ENCODE measurements around the gene SIGLECL1.
A peak's percentile ranks its signal among the peaks of the same experiment; 100 is the strongest.

The SIGLECL1 gene

DNA sequence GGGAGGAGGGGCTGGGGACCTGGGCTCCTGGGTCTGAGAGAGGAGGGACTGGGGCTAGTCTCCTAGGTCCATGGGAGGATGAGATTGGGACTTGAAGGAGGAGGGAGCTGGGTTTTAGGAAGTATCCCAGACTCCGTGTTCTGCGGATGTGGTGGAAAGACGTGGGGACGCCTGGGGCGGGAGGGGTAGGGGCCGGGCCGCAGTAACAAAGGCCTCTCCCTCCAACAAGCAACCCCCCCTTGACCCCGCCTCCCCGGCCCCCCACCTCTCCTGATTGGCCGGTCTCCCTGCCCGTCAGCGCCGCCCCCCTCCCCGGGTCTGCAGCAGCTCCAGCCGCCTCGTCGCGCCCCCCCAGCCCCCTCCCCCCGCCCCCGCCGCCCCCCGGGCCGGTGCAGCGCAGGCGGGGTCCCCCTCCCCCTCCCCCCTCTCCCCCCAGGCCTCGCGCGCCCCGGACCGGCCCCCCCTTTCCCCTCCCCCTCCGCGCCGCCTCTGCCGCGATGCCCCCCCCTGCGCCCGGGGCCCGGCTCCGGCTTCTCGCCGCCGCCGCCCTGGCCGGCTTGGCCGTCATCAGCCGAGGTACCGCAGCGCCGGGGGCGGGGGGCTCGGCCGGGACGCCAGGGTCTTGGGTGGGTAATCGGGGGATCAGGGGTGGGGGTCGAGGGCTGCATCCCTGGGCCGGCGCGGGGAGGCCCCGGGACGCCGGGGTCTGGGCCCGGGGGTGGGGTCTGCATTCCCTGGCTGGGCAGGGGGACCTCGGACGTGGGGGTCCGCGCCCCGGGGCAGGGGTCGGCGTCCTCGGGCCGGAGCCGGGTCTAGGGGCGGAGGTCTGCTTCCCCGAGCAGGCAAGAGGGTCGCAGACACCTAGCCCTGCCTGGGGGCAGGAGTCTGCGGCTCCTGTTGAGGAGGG lies 60.7 kb downstream of the SIGLECL1 start, which contains the start of gene IGLON5:
Gene IGLON5 (plus strand): TSS at position 294 of the 907 bp plus-strand sequence. CDS start 204 bp downstream, at position 498.
- TF ChIP-seq, protein P1, sequence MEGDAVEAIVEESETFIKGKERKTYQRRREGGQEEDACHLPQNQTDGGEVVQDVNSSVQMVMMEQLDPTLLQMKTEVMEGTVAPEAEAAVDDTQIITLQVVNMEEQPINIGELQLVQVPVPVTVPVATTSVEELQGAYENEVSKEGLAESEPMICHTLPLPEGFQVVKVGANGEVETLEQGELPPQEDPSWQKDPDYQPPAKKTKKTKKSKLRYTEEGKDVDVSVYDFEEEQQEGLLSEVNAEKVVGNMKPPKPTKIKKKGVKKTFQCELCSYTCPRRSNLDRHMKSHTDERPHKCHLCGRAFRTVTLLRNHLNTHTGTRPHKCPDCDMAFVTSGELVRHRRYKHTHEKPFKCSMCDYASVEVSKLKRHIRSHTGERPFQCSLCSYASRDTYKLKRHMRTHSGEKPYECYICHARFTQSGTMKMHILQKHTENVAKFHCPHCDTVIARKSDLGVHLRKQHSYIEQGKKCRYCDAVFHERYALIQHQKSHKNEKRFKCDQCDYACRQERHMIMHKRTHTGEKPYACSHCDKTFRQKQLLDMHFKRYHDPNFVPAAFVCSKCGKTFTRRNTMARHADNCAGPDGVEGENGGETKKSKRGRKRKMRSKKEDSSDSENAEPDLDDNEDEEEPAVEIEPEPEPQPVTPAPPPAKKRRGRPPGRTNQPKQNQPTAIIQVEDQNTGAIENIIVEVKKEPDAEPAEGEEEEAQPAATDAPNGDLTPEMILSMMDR (IDR thresholded peaks at IDR 0.05): no peak
- Histone ChIP-seq H2AFZ (peak within 1 kb of the TSS; percentile 42), H3K36me3 (ENCODE audit: control insufficient read depth, insufficient read depth, low read length) (no peaks in the 10 kb centered on the region), H3K9me3 (ENCODE audit: control insufficient read depth, low read length) (no peaks in the 10 kb centered on the region), H3K4me2 (ENCODE audit: low read length) (no peak within 1 kb of the TSS), H3K79me2 (no peaks in the 10 kb centered on the region), H3K27me3 (ENCODE audit: control insufficient read depth, insufficient read depth, low read length) (no peaks in the 10 kb centered on the region), H3K27ac (no peak within 1 kb of the TSS), H3K4me1 (no peaks in the 10 kb centered on the region), H3K4me3 (ENCODE audit: low read depth, low read length) (no peak within 1 kb of the TSS), H3K9ac (no peak within 1 kb of the TSS)

DNA sequence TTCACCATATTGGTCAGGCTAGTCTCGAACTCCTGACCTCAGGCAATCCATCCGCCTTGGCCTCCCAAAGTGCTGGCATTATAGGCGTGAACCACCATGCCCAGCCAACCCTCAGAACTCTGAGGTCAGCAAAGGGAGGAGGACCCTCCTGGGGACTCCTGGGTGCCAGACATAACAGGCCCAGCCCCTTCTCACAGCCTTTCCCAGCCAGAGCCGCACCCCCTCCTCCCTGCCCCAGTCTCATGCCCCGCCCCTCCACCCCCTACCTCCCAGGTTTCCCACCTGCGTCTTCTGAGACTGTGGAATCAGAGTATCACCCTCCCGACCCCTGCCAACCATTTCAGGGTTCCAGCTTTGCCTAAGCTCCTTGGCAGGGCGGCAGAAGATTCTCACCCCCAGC lies 65.8 kb downstream of the SIGLECL1 start:
- H3K79me2 ChIP-seq: no peaks in the 10 kb centered on the region
- H3K4me1 ChIP-seq: peaks cover 12% of the 10 kb centered on the region
- no peak overlapping the region for H2AFZ ChIP-seq
- no peaks in the 10 kb centered on the region for H3K27me3 ChIP-seq (ENCODE audit: control insufficient read depth, insufficient read depth, low read length)
- H3K36me3 ChIP-seq (ENCODE audit: control insufficient read depth, insufficient read depth, low read length): no peaks in the 10 kb centered on the region
- H3K27ac ChIP-seq: no peak overlapping the region
- H3K9me3 ChIP-seq (ENCODE audit: control insufficient read depth, low read length): no peaks in the 10 kb centered on the region
- TF ChIP-seq, protein P1 (IDR thresholded peaks at IDR 0.05): no peak
- no peak overlapping the region for H3K4me3 ChIP-seq (ENCODE audit: low read depth, low read length)
- H3K4me2 ChIP-seq (ENCODE audit: low read length): no peak overlapping the region
- H3K9ac ChIP-seq: no peak overlapping the region

DNA sequence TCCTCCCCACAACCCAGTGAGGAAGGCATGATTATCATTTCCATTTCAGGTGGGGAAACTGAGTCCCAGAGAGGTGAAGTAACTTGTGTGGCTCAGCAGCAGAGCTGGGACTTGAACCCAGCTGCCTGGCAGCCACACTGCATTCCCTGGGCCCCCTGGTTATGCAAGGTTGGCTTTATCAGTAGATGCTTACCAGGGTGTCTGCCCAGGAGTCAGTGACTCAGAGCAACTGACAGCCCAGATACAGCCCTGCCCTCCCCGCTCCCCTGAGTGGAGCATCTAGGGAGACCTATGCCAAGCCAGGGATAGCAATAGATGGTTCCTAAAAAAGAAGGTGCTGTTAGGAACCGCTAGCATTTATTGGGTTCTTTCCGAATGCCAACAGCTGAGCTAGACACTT lies 66.5 kb downstream of the SIGLECL1 start:
- no peak overlapping the region for H3K4me2 ChIP-seq (ENCODE audit: low read length)
- H3K4me1 ChIP-seq: peaks cover 12% of the 10 kb centered on the region
- no peaks in the 10 kb centered on the region for H3K9me3 ChIP-seq (ENCODE audit: control insufficient read depth, low read length)
- H3K36me3 ChIP-seq (ENCODE audit: control insufficient read depth, insufficient read depth, low read length): no peaks in the 10 kb centered on the region
- H3K27me3 ChIP-seq (ENCODE audit: control insufficient read depth, insufficient read depth, low read length): no peaks in the 10 kb centered on the region
- no peaks in the 10 kb centered on the region for H3K79me2 ChIP-seq
- no peak overlapping the region for H2AFZ ChIP-seq
- TF ChIP-seq, protein P1 (IDR thresholded peaks at IDR 0.05): no peak
- no peak overlapping the region for H3K4me3 ChIP-seq (ENCODE audit: low read depth, low read length)
- no peak overlapping the region for H3K27ac ChIP-seq
- no peak overlapping the region for H3K9ac ChIP-seq

DNA sequence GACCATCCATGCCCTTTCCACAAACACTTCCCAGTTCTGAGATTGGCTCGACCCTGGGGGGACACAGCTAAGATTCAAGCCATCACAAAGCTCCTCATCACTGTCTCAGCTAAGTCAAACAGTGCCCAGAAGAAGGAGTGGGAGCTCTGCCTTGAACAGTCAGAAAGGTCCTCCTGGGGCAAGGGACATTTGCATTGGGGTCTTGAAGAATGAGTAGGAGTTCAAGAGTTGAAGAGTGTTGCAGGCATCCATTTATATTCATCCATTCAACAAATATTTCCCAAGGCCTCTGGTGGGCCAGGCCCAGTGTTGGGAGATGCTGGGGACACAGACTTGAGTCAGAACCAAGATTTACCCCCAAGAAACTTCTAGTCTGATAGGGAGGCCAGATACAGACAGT lies 67.1 kb downstream of the SIGLECL1 start:
- Histone ChIP-seq H3K9me3 (ENCODE audit: control insufficient read depth, low read length) (no peaks in the 10 kb centered on the region), H3K9ac (no peak overlapping the region), H3K4me1 (peaks cover 12% of the 10 kb centered on the region), H3K79me2 (no peaks in the 10 kb centered on the region), H3K4me3 (ENCODE audit: low read depth, low read length) (no peak overlapping the region), H3K27ac (no peak overlapping the region), H3K4me2 (ENCODE audit: low read length) (no peak overlapping the region), H3K36me3 (ENCODE audit: control insufficient read depth, insufficient read depth, low read length) (no peaks in the 10 kb centered on the region), H3K27me3 (ENCODE audit: control insufficient read depth, insufficient read depth, low read length) (no peaks in the 10 kb centered on the region), H2AFZ (no peak overlapping the region)
- TF ChIP-seq, protein P1 (IDR thresholded peaks at IDR 0.05): no peak
